CD4-positive, alpha-beta T cell treated with Interleukin-6 for 4 hours (primary cell): ENCODE data around the gene ZNF384.

Source experiments
- DNase-seq: peaks from one replicate; pipeline ENCODE4 v3.0.0-alpha.2; 2020; ENCODE audit warnings: mixed read lengths

Gene ZNF384

DNA sequence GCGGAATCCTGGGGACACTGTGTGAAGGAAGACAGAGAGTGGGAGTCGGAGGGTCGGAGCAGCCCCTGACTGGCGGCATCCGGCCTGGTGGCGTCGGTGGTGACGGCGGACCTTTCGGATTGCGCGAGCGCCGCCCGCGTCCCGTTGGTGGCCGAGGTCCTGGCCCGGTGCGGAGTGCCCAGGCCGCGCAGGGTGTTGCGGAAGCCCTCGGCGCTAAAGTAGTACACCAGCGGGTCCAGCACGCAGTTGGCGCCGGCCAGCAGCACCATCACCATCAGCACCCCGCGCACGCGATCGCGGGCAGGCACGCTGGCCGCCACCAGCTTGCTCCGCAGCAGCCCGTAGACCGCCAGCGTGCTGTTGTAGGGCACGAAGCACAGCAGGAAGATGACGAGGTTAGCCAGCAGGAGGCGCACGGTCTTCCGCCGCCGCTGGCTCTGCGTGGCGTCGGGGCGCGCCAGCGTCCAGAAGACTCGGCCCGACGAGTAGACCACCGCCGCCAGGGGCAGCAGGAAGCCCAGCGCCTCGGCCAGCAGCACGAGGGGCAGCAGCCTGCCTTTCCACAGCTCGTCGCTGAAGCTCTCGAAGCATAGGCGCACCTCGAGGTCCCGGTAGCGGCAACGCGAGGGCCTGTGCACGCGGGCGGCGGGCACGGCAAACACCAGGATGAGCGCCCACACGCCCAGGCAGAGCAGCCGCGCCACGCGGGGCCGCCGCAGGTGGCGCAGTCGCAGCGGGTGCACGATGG, 68.9 kb downstream of the ZNF384 start:
- peak; percentile 66 for DNase-seq

DNA sequence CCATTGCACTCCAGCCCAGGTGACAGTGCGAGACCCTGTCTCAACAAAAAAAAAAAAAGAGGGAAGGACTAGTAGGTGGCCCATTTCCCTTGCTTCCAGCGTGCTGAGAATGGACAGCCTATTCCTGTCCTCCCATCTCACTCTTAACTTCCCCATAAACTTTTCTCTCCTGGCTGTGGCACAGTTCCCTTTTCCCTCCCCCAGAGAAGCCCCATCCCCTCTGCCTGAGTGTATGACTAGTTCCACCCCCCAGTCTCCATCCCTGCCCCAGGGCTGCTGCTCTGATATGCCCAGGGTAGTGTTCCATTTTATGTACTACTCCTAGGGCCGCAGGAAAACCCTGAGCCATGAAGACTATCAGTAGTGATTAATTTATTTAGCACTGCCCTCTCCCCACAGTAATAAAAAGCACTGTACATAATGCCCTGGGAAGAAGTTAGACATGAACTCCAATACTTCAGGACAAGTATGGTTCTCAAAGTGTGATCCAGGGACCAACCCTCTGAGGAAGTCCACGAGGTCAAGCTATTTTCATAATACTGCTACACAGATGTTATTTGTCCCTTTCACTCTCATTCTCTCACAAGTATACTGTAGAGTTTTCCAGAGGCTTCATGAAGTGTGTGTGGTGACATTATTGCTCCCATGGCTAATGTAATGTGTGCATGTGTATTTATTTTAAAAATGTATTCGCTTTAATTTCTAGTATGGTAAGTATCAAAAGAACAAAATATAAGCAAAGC, 70.5 kb downstream of the ZNF384 start:
- DNase-seq = no peak
